Inflammatory macrophage treated with lipopolysaccharide for 1 hour (primary cell): ENCODE measurements around the gene NEDD1.

Source experiments
- DNase-seq, 2 donors: peaks; one replicate each; pipeline ENCODE4 v3.0.0-alpha.2; 2020 to 2022

Gene NEDD1

GRCh38 chr12:96906849-96907670, at the start of gene NEDD1:
TSS of gene NEDD1 (plus strand) at chr12:96907257. CDS start at chr12:96909760, 2,503 bp downstream.
- peak; percentile 66 to 84 for DNase-seq

- no peak for DNase-seq
These were observed 48.9 kb upstream of the NEDD1 start for GRCh38 chr12:96858162-96858561.

GRCh38 chr12:96861656-96862055, 45.4 kb upstream of the NEDD1 start:
- DNase-seq: no peak

- DNase-seq: no peak
These were observed 44.7 kb upstream of the NEDD1 start for GRCh38 chr12:96862326-96862725.

GRCh38 chr12:96864335-96864734, 42.7 kb upstream of the NEDD1 start:
- no peak for DNase-seq

GRCh38 chr12:96866801-96867590, 40.1 kb upstream of the NEDD1 start:
- DNase-seq: no peak

- DNase-seq: no peak
These were observed 36.1 kb upstream of the NEDD1 start for GRCh38 chr12:96870946-96871345.

- DNase-seq: no peak
These were observed 34.1 kb upstream of the NEDD1 start for GRCh38 chr12:96872961-96873360.

- DNase-seq: no peak
These were observed 32.8 kb upstream of the NEDD1 start for GRCh38 chr12:96874211-96874610.

- DNase-seq: no peak
These were observed 30.1 kb upstream of the NEDD1 start for GRCh38 chr12:96876966-96877365.

GRCh38 chr12:96878704-96879103, 28.4 kb upstream of the NEDD1 start:
- DNase-seq: no peak

GRCh38 chr12:96879301-96879700, 27.8 kb upstream of the NEDD1 start:
- no peak for DNase-seq

- no peak for DNase-seq
These were observed 26.8 kb upstream of the NEDD1 start for GRCh38 chr12:96880220-96880619.

GRCh38 chr12:96881608-96882007, 25.4 kb upstream of the NEDD1 start:
- DNase-seq: no peak

- DNase-seq: no peak
These were observed 24.2 kb upstream of the NEDD1 start for GRCh38 chr12:96882862-96883261.

- no peak for DNase-seq
These were observed 23.5 kb upstream of the NEDD1 start for GRCh38 chr12:96883571-96883970.

GRCh38 chr12:96886998-96887677, 19.9 kb upstream of the NEDD1 start:
- no peak for DNase-seq

- no peak for DNase-seq
These were observed 17.7 kb upstream of the NEDD1 start for GRCh38 chr12:96889273-96889933.

- DNase-seq: no peak
These were observed 16.7 kb upstream of the NEDD1 start for GRCh38 chr12:96890331-96890730.

GRCh38 chr12:96892104-96892503, 15.0 kb upstream of the NEDD1 start:
- no peak for DNase-seq

- DNase-seq: no peak
These were observed 9.6 kb upstream of the NEDD1 start for GRCh38 chr12:96897421-96897820.

- no peak for DNase-seq
These were observed 5.9 kb upstream of the NEDD1 start for GRCh38 chr12:96901175-96901574.

GRCh38 chr12:96902076-96902475, 5.0 kb upstream of the NEDD1 start:
- DNase-seq: peak in 1 of 2 donors; percentile 22
